ENCODE results near the gene FCRL4. TPM values are rescaled to one million over a fixed set of nuclear protein-coding genes. Genes with fewer than 3 reads are reported as not detected.

The FCRL4 gene
- polyA plus RNA-seq, 1 donor (not counting 4 experiments of a cell fraction or from before 2014, with no cell fraction given): not detected

DNA sequence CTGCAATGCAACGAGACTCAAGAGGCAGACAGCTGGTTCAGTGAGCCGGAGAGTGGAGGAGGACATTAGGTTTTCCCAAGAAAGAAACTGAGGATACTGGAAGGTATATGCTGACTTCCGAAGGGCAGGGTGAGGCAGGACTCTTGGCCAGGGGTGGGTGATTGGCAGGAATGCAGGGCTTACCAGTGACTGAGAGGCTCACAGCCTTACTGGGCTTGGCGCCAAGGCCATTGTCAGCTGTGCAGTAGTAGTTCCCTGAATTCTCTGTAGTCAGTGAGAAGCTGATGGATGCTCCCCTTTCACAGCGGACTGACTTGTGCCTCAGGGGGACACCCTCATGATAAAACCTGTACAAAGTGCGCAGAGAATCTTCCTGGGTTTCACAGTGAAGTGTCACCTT, 55.2 kb downstream of the FCRL4 start:
- FAIRE-seq: no peak
- Histone ChIP-seq H2AFZ (ENCODE audit: control insufficient read depth, low read length) (no peak overlapping the region), H3K9me3 (ENCODE audit: control insufficient read depth, low read depth, low read length) (no peaks in the 10 kb centered on the region), H3K27ac (ENCODE audit: control insufficient read depth, insufficient read depth, low read length) (no peak overlapping the region), H3K36me3 (ENCODE audit: control insufficient read depth in 2 of 2, extremely low read depth in 1 of 2, insufficient read depth in 2 of 2, low read length in 2 of 2) (no peaks in the 10 kb centered on the region), H3K4me2 (ENCODE audit: control insufficient read depth, extremely low read depth, insufficient read depth, low read depth, low read length) (no peak overlapping the region), H3K9me1 (ENCODE audit: control insufficient read depth, extremely low read depth, insufficient read depth, low read length) (no peaks in the 10 kb centered on the region), H3K9ac (ENCODE audit: control insufficient read depth, extremely low read depth, insufficient read depth, low read length) (no peak overlapping the region), H4K20me1 (ENCODE audit: control insufficient read depth, extremely low read depth, insufficient read depth, low read length) (no peaks in the 10 kb centered on the region), H3K4me3 (ENCODE audit: control insufficient read depth in 2 of 3, extremely low read depth in 1 of 3, insufficient read depth in 2 of 3, low read depth in 1 of 3, low read length in 3 of 3) (no peak overlapping the region), H3K4me1 (ENCODE audit: control insufficient read depth, extremely low read depth, insufficient read depth, low read length) (peaks cover 11% of the 10 kb centered on the region), H3K79me2 (ENCODE audit: control insufficient read depth, insufficient read depth, low read length) (no peaks in the 10 kb centered on the region), H3K27me3 (ENCODE audit: control insufficient read depth, extremely low read depth, insufficient read depth, low read length) (no peaks in the 10 kb centered on the region)
- DNase-seq (ENCODE audit: low read depth, low spot score): no peak
- TF ChIP-seq, protein P1, sequence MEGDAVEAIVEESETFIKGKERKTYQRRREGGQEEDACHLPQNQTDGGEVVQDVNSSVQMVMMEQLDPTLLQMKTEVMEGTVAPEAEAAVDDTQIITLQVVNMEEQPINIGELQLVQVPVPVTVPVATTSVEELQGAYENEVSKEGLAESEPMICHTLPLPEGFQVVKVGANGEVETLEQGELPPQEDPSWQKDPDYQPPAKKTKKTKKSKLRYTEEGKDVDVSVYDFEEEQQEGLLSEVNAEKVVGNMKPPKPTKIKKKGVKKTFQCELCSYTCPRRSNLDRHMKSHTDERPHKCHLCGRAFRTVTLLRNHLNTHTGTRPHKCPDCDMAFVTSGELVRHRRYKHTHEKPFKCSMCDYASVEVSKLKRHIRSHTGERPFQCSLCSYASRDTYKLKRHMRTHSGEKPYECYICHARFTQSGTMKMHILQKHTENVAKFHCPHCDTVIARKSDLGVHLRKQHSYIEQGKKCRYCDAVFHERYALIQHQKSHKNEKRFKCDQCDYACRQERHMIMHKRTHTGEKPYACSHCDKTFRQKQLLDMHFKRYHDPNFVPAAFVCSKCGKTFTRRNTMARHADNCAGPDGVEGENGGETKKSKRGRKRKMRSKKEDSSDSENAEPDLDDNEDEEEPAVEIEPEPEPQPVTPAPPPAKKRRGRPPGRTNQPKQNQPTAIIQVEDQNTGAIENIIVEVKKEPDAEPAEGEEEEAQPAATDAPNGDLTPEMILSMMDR (optimal IDR thresholded peaks at IDR 0.05 in 1 of 3, IDR thresholded peaks at IDR 0.05 in 1 of 3, conservative IDR thresholded peaks at IDR 0.05 in 1 of 3; ENCODE audit: extremely low read depth in 1 of 3, insufficient read depth in 2 of 3, low read length in 3 of 3): no peak
- no peak for TF ChIP-seq EZH2 (IDR thresholded peaks at IDR 0.05; ENCODE audit: low read length)
- dilution Hi-C loops (cut with MboI; ENCODE audit: extremely low pct_ligation_motif_present, low sequenced_read_pairs): no loop called here

DNA sequence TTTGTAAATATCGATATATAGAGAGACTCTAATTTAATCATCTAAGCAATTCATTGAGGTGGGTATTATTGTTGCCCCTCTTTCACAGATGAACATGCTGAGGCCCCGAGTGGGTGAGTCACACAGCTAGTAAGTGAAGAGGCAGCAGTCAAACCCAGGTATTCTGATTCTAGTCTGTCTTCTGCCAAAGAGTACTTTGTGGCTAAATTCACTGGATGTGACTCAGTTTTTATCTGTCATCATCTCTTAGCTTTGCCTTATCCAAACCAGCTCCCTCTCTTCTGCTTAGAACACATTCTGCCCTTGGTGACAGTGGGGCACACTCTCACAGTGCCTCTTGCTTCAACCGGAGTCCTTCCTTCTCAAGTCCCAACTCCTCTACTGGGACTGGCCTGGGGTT, 57.0 kb downstream of the FCRL4 start:
- H3K36me3 ChIP-seq (ENCODE audit: control insufficient read depth in 2 of 2, extremely low read depth in 1 of 2, insufficient read depth in 2 of 2, low read length in 2 of 2): no peaks in the 10 kb centered on the region
- no peaks in the 10 kb centered on the region for H3K9me3 ChIP-seq (ENCODE audit: control insufficient read depth, low read depth, low read length)
- no peak overlapping the region for H3K9ac ChIP-seq (ENCODE audit: control insufficient read depth, extremely low read depth, insufficient read depth, low read length)
- no peak overlapping the region for H3K27ac ChIP-seq (ENCODE audit: control insufficient read depth, insufficient read depth, low read length)
- no peaks in the 10 kb centered on the region for H4K20me1 ChIP-seq (ENCODE audit: control insufficient read depth, extremely low read depth, insufficient read depth, low read length)
- no peak overlapping the region for H2AFZ ChIP-seq (ENCODE audit: control insufficient read depth, low read length)
- DNase-seq (ENCODE audit: low read depth, low spot score): no peak
- peaks cover 11% of the 10 kb centered on the region for H3K4me1 ChIP-seq (ENCODE audit: control insufficient read depth, extremely low read depth, insufficient read depth, low read length)
- H3K9me1 ChIP-seq (ENCODE audit: control insufficient read depth, extremely low read depth, insufficient read depth, low read length): no peaks in the 10 kb centered on the region
- dilution Hi-C loops (cut with MboI; ENCODE audit: extremely low pct_ligation_motif_present, low sequenced_read_pairs): no loop called here
- no peaks in the 10 kb centered on the region for H3K27me3 ChIP-seq (ENCODE audit: control insufficient read depth, extremely low read depth, insufficient read depth, low read length)
- no peak overlapping the region for H3K4me3 ChIP-seq (ENCODE audit: control insufficient read depth in 2 of 3, extremely low read depth in 1 of 3, insufficient read depth in 2 of 3, low read depth in 1 of 3, low read length in 3 of 3)
- H3K4me2 ChIP-seq (ENCODE audit: control insufficient read depth, extremely low read depth, insufficient read depth, low read depth, low read length): no peak overlapping the region
- TF ChIP-seq, protein P1 (optimal IDR thresholded peaks at IDR 0.05 in 1 of 3, IDR thresholded peaks at IDR 0.05 in 1 of 3, conservative IDR thresholded peaks at IDR 0.05 in 1 of 3; ENCODE audit: extremely low read depth in 1 of 3, insufficient read depth in 2 of 3, low read length in 3 of 3): no peak
- TF ChIP-seq EZH2 (IDR thresholded peaks at IDR 0.05; ENCODE audit: low read length): no peak
- FAIRE-seq: no peak
- H3K79me2 ChIP-seq (ENCODE audit: control insufficient read depth, insufficient read depth, low read length): no peaks in the 10 kb centered on the region

All from keratinocyte (primary cell).